ENCODE measurements around the gene ME1.

ME1 gene

DNA sequence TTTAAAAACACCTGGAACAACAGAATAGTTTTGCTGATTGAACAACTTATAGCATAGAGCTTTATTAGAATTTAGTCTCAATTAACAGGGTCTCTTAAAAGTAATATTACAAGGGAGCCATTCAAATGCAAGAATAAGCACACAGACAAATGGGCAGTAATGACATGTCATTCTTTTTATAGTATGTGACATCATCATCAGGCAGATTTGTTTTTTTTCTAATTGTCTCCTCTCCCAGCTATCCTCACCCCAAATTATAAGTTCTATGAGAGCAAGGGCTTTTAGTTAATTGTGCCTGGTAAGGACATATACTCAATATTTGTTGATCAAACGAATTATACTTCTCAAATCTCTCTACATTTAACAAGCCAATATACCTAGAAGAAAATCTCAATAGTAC is 248.7 kb downstream of the ME1 start:
- Histone ChIP-seq H3K27ac (no peak overlapping the region), H3K4me3 (no peak overlapping the region)
- TF ChIP-seq, protein P1, sequence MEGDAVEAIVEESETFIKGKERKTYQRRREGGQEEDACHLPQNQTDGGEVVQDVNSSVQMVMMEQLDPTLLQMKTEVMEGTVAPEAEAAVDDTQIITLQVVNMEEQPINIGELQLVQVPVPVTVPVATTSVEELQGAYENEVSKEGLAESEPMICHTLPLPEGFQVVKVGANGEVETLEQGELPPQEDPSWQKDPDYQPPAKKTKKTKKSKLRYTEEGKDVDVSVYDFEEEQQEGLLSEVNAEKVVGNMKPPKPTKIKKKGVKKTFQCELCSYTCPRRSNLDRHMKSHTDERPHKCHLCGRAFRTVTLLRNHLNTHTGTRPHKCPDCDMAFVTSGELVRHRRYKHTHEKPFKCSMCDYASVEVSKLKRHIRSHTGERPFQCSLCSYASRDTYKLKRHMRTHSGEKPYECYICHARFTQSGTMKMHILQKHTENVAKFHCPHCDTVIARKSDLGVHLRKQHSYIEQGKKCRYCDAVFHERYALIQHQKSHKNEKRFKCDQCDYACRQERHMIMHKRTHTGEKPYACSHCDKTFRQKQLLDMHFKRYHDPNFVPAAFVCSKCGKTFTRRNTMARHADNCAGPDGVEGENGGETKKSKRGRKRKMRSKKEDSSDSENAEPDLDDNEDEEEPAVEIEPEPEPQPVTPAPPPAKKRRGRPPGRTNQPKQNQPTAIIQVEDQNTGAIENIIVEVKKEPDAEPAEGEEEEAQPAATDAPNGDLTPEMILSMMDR (IDR thresholded peaks at IDR 0.05) = no peak
- DNase-seq (ENCODE audit: low spot score) = no peak

DNA sequence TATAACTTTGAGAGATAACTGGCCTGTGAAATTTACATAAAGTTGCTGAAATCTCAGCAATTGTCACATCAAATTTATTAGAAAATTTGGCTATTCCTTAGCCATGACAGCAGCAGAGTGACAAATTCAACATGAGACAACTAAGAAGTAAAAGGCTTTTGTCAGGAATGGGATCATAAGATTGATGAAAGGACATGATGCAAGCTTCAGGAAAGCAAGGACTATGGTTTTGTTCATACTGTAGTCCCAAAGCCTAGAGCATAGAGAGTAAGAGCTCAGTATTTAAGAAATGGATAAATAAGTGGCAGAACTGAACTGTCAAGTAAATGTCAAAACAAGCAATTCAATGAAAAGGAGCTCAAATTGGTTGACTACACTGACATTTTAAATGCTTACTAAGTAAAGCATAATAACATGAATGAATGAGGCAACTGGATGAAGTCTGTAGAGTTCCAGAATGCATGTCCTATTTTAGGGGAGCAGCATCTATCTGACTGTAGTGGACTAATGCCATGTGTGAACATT is 250.4 kb downstream of the ME1 start:
- no peak overlapping the region for H3K4me3 ChIP-seq
- no peak for DNase-seq (ENCODE audit: low spot score)
- no peak overlapping the region for H3K27ac ChIP-seq
- TF ChIP-seq, protein P1 (IDR thresholded peaks at IDR 0.05) = no peak

DNA sequence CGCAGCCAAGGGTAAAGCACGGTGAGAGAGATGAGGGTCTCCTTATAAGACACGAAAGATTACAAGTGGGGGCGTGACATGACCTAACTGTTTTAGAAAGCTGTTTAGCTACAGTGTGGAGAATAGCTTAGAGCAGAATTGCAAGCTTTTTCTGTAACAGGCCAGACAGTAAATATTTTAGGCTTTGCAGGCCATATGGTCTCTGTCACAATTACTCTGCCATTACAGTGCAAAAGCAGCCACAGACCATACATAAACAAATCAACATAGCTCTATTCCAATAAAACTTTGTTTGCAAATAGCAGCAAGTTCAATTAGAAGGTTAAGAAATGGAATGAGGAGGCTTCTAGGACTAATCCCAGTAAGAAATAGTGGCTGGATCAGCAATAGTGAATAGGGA is 254.6 kb downstream of the ME1 start:
- Histone ChIP-seq H3K27ac (no peak overlapping the region), H3K4me3 (no peak overlapping the region)
- no peak for DNase-seq (ENCODE audit: low spot score)
- TF ChIP-seq, protein P1 (IDR thresholded peaks at IDR 0.05) = no peak

DNA sequence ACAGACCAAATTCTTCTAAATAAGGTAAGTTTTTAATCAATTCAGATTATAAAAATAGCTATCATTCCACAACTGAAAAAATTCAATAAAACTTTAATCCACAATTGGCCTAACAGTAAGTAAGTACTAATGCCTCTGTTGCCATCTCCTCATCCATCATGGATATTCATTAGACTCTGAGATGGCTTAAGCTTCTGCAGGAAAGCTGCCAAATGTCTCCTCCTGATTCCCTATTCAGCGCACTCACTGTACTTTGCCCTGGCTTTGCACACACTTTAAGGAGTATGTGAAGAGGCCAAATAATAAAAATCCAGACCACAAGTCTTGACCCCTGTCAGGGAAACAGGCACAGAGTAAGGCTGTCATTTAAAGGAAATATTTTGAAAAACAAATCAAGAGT is 261.3 kb downstream of the ME1 start:
- Histone ChIP-seq H3K27ac (no peak overlapping the region), H3K4me3 (no peak overlapping the region)
- TF ChIP-seq, protein P1 (IDR thresholded peaks at IDR 0.05) = no peak
- no peak for DNase-seq (ENCODE audit: low spot score)

DNA sequence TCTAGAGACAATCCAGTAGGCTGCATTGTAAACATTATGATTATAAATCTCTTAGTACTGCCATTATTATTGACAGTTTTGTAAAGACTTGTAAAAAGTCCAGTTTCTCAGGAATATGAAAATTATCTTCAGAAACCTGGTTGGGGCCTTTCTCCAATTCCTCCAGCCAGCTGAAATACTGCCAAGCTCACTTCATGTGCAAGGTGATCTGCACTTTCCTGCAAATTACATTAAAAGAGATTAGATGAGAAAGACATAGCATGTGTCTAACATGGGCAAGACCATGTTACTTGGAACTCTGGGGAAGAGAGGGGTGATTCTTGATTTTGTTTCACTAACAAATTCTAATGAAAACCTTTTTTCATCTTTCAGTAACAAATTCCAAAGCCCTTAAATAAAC is 261.7 kb downstream of the ME1 start:
- no peak for DNase-seq (ENCODE audit: low spot score)
- H3K27ac ChIP-seq = no peak overlapping the region
- TF ChIP-seq, protein P1 (IDR thresholded peaks at IDR 0.05) = no peak
- H3K4me3 ChIP-seq = no peak overlapping the region

DNA sequence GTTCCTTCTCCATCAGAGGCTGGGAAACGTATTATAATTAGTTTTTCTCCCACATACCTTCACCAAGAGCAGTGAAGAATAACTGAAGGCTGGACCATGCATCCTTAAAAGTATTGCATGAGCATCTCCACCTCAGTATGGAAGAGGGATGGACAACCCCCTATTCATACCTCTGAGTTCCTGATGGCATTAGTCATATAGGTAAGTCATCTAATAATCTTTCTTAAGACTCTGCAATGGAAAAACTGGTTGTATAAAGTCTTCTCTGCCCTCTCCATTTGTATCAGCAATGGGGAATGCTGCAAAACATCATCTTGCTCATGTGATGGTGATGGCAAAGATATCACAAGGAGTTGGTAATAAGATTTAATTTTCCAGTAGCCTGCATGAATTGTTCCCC is 262.3 kb downstream of the ME1 start:
- Histone ChIP-seq H3K4me3 (no peak overlapping the region), H3K27ac (no peak overlapping the region)
- TF ChIP-seq, protein P1 (IDR thresholded peaks at IDR 0.05) = no peak
- no peak for DNase-seq (ENCODE audit: low spot score)

DNA sequence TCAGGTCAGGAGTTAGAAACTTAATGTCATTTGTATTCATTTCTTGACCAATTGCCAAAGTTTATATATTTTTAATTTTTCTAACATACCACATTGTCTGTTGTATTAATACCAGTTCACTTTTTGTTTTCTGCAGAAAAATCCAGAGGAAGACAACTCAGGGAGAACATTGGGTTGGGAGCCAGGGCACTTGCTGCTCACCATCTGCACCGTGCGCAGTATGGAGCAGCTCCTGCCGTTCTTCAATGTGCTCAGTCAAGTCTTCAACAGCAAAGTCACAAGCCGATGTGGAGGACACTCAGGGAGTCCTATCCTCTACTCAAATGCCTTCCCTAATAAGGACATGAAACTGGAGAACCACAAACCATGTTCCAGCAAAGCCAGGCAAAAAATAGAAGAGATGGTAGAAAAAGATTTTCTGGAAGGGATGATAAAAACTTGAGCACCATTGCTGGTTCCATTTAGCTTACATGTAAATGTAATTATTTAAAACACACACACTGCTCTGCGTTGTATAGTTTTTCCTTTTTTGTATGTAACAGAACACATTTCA is 263.0 kb downstream of the ME1 start:
- H3K27ac ChIP-seq = no peak overlapping the region
- no peak for DNase-seq (ENCODE audit: low spot score)
- TF ChIP-seq, protein P1 (IDR thresholded peaks at IDR 0.05) = no peak
- H3K4me3 ChIP-seq = no peak overlapping the region

Data from coronary artery (tissue), 2 donors.